Suprapubic skin (tissue), 3 donors: ENCODE data around the gene FBXO21.

Source experiments
- CTCF ChIP-seq, 2 donors: fragments of 200-600 bp in 1 of 2; fragments of 450-650 bp in 1 of 2; sonication (generic) in 1 of 2; IDR thresholded peaks; one replicate each; pipeline ENCODE4 v1.5.1; 2016 to 2019; ENCODE audit warnings: antibody characterized with exemption in 2 of 2, mild to moderate bottlenecking in 1 of 2, moderate library complexity in 1 of 2
- EP300 ChIP-seq: sonication (generic); formaldehyde crosslinking; IDR thresholded peaks from one replicate; pipeline ENCODE4 v1.6.1; 2017; ENCODE audit warnings: antibody characterized with exemption
- POLR2A ChIP-seq, 2 donors: fragments of 450-650 bp; IDR thresholded peaks; one replicate each; pipeline ENCODE4 v1.6.1; 2017; ENCODE audit warnings: antibody characterized with exemption in 2 of 2, mild to moderate bottlenecking in 2 of 2, moderate library complexity in 2 of 2

- TF ChIP-seq CTCF (IDR thresholded peaks at IDR 0.05) (no peak), EP300 (no peak), POLR2A (IDR thresholded peaks at IDR 0.05) (no peak)
Measured at GRCh38 chr12:117124421-117125271, 65.6 kb downstream of the FBXO21 start.
